Osteocyte (in vitro differentiated cells): ENCODE results near the gene SLC13A5. TPM values are rescaled to one million over a fixed set of nuclear protein-coding genes. Genes with fewer than 3 reads are reported as not detected.

Experiments used
- DNase-seq: peaks from one replicate; pipeline ENCODE4 v3.0.0; 2021; ENCODE audit warnings: mixed read lengths; ENCODE audit not compliant: unreplicated experiment; ENCODE audit errors: extremely low spot score
- H3K27ac Mint-ChIP-seq: one replicate; pipeline ENCODE4 v1.8.0; 2021; ENCODE audit warnings: mild to moderate bottlenecking, mixed read lengths; ENCODE audit not compliant: unreplicated experiment
- H3K27me3 Mint-ChIP-seq: one replicate; pipeline ENCODE4 v1.8.0; 2021; ENCODE audit warnings: mixed read lengths; ENCODE audit not compliant: unreplicated experiment
- H3K36me3 Mint-ChIP-seq: one replicate; pipeline ENCODE4 v1.8.0; 2021; ENCODE audit warnings: mixed read lengths; ENCODE audit not compliant: unreplicated experiment
- H3K4me1 Mint-ChIP-seq: one replicate; pipeline ENCODE4 v1.8.0; 2021; ENCODE audit warnings: mixed read lengths; ENCODE audit not compliant: unreplicated experiment
- H3K4me3 Mint-ChIP-seq: one replicate; pipeline ENCODE4 v1.8.0; 2021; ENCODE audit warnings: mild to moderate bottlenecking, moderate library complexity, mixed read lengths; ENCODE audit not compliant: unreplicated experiment
- H3K9me3 Mint-ChIP-seq: one replicate; pipeline ENCODE4 v1.8.0; 2021; ENCODE audit warnings: mixed read lengths; ENCODE audit not compliant: unreplicated experiment
- CTCF ChIP-seq: fragments of 200-600 bp; sonication (generic); IDR thresholded peaks from 2 replicates; pipeline ENCODE4 v1.5.0; 2021; ENCODE audit warnings: antibody characterized with exemption, mild to moderate bottlenecking, moderate library complexity
- total RNA-seq: library from RNA; stranded (reverse); gene quantifications from 2 replicates; pipeline ENCODE4 v1.2.1, GENCODE V29; 2021

Gene SLC13A5
- total RNA-seq, 1 donor from 2014 or later: not detected

- Mint-ChIP-seq H3K27me3 (peaks cover 45% of the 10 kb centered on the region), H3K9me3 (peaks cover 4% of the 10 kb centered on the region), H3K4me3 (peak overlapping the region; percentile 57), H3K27ac (no peak overlapping the region), H3K4me1 (peaks cover 38% of the 10 kb centered on the region), H3K36me3 (peaks cover 8% of the 10 kb centered on the region)
- no peak for TF ChIP-seq CTCF
- DNase-seq: peak; percentile 73
Measured at GRCh38 chr17:6654841-6655731, 58.1 kb downstream of the SLC13A5 start.

GRCh38 chr17:6651919-6652452 is 61.2 kb downstream of the SLC13A5 start:
- Mint-ChIP-seq H3K27me3 (peaks cover 27% of the 10 kb centered on the region), H3K9me3 (peaks cover 4% of the 10 kb centered on the region), H3K4me1 (peaks cover 39% of the 10 kb centered on the region), H3K36me3 (peaks cover 12% of the 10 kb centered on the region), H3K4me3 (peak overlapping the region; percentile 99), H3K27ac (no peak overlapping the region)
- no peak for TF ChIP-seq CTCF
- no peak for DNase-seq

- DNase-seq: peak; percentile 98
- Mint-ChIP-seq H3K4me1 (peaks cover 39% of the 10 kb centered on the region), H3K36me3 (peaks cover 12% of the 10 kb centered on the region), H3K27ac (peak within 1 kb of the TSS; percentile 98), H3K9me3 (peaks cover 4% of the 10 kb centered on the region), H3K4me3 (peak within 1 kb of the TSS; percentile 99), H3K27me3 (peaks cover 27% of the 10 kb centered on the region)
- TF ChIP-seq CTCF: no peak
Measured at GRCh38 chr17:6651354-6651918, 61.7 kb downstream of the SLC13A5 start, which contains the start of the genes C17orf100 and MED31. TSS of gene C17orf100 (plus strand) at chr17:6651762. CDS start at chr17:6651914, 152 bp downstream. TSS of gene MED31 (minus strand) at chr17:6651605. CDS start at chr17:6651528, 77 bp downstream.

GRCh38 chr17:6648181-6648580 is 65.0 kb downstream of the SLC13A5 start:
- Mint-ChIP-seq H3K9me3 (peaks cover under 1% of the 10 kb centered on the region), H3K36me3 (peaks cover 14% of the 10 kb centered on the region), H3K4me3 (no peak overlapping the region), H3K27ac (no peak overlapping the region), H3K4me1 (peaks cover 22% of the 10 kb centered on the region), H3K27me3 (peaks cover under 1% of the 10 kb centered on the region)
- TF ChIP-seq CTCF: no peak
- DNase-seq: no peak
